HUES48 (cell line): ENCODE results near the gene MYH9.
A peak's percentile ranks its signal among the peaks of the same experiment; 100 is the strongest.
"Not testable (repeated sequence)": the region's sequence is repeated elsewhere in the genome, so short reads cannot be mapped to it uniquely, and the experiment has no call there.

Source experiments
- H3K27ac ChIP-seq: one replicate; pipeline ENCODE4 v1.7.0; 2013; ENCODE audit warnings: low read depth, low read length, inconsistent platforms
- H3K27me3 ChIP-seq: 2 replicates; pipeline ENCODE4 v1.6.1; 2013; ENCODE audit warnings: mild to moderate bottlenecking, low read length; ENCODE audit not compliant: control insufficient read depth, insufficient read depth
- H3K36me3 ChIP-seq: 2 replicates; pipeline ENCODE4 v1.6.1; 2013; ENCODE audit warnings: low read length; ENCODE audit not compliant: control insufficient read depth, insufficient read depth
- H3K4me1 ChIP-seq: 2 replicates; pipeline ENCODE4 v1.6.1; 2013; ENCODE audit warnings: mild to moderate bottlenecking, low read length; ENCODE audit not compliant: control insufficient read depth, insufficient read depth
- H3K4me3 ChIP-seq: 2 replicates; pipeline ENCODE4 v1.5.1; 2013; ENCODE audit warnings: mild to moderate bottlenecking, low read depth, low read length
- H3K9ac ChIP-seq: 2 replicates; pipeline ENCODE4 v1.6.1; 2013; ENCODE audit warnings: mild to moderate bottlenecking, low read depth, low read length, moderate library complexity
- H3K9me3 ChIP-seq: 2 replicates; pipeline ENCODE4 v1.6.1; 2013; ENCODE audit warnings: low read length; ENCODE audit not compliant: control insufficient read depth, insufficient read depth

The MYH9 gene

DNA sequence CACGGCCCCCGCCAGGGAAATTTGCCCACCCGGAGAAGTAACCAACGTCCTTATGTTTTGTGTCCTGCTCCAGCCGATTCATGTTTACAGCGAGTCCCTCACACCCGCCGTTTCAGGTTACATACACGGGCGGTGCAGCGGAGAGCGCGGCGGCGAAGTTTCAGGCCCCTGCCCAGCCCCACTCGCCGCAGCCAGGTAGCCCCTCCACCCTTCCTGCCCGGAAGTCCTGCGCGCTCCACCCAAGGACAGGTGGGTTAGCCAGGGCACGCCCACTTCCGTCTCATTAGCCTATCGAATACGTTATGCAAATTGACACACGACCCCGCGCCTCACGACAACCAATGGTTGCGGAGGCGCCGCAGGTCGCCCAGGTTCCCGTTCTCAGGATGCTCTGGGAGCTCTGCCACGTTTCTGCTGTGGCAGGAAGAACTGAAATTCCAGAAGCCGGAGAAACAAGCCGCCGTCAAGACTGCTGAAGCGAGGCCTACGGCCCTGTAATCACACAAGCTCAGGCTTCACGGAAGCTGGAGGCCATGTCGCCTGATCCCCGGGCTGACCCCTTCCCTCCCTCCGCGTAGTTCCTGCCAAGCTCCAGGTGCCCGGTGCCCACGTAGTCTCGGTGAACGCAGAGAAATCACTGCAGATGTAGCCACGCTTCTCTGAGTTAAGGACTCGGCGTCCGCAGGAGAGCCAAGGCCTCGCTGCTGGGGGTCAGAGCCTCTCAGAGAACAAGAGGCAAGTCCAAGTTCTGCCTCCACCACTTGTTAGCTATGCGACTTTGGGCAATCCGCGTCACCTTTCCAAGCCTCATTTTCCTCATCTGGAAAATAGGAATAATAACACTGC lies 22.4 kb upstream of the MYH9 start:
- Histone ChIP-seq H3K27ac (peak overlapping the region; percentile 99), H3K36me3 (no peaks in the 10 kb centered on the region), H3K9ac (peak overlapping the region; percentile 87), H3K9me3 (no peaks in the 10 kb centered on the region), H3K4me1 (peaks cover 12% of the 10 kb centered on the region), H3K4me3 (peak overlapping the region; percentile 60), H3K27me3 (no peaks in the 10 kb centered on the region)

DNA sequence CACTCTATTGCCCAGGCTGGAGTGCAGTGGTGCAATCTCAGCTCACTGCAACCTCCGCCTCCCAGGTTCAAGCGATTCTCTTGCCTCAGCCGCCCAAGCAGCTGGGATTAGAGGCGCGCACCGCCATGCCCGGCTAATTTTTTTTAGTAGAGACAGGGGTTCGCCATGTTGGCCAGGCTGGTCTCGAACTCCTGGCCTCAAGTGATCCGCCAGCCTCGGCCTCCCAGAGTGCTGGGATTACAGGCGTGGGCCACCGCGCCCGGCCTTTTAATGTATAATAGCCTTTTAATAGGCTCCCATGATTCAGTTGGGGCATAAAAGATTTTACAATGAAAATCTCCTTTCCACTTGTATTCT lies 21.8 kb upstream of the MYH9 start:
- Histone ChIP-seq H3K9ac (peak overlapping the region; percentile 38), H3K4me3 (peak overlapping the region; percentile 54), H3K4me1 (peaks cover 12% of the 10 kb centered on the region), H3K27ac (peak overlapping the region; percentile 91)
- not testable (repeated sequence) for H3K9me3 ChIP-seq, H3K36me3 ChIP-seq, H3K27me3 ChIP-seq

DNA sequence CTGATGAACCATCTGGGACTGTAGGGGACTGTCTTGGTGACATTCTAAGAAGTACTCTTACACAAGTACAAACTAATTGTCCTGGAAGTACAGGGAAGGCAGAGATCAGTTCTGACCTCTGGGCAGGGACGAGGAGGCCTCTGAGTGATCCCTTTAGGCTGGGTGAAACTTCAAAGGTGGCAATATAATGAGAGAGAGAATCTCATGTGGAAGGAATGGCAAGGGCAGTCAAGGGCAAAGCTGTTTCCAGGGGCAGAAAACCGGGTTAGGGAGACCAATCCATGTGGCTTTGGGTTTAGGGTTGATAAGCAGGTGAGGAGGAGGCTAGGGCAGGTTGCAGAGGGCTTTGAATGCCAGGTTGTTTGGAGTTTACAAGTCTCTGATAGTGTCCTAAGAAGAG lies 21.3 kb upstream of the MYH9 start:
- H3K36me3 ChIP-seq, result no peaks in the 10 kb centered on the region
- no peak overlapping the region; the same call in 1 of the 2 replicates for H3K9ac ChIP-seq
- peak overlapping the region; percentile 54; the same call in 1 of the 2 replicates for H3K4me3 ChIP-seq
- H3K27me3 ChIP-seq, result no peaks in the 10 kb centered on the region
- H3K4me1 ChIP-seq, result peaks cover 12% of the 10 kb centered on the region
- H3K27ac ChIP-seq, result no peak overlapping the region
- no peaks in the 10 kb centered on the region for H3K9me3 ChIP-seq

DNA sequence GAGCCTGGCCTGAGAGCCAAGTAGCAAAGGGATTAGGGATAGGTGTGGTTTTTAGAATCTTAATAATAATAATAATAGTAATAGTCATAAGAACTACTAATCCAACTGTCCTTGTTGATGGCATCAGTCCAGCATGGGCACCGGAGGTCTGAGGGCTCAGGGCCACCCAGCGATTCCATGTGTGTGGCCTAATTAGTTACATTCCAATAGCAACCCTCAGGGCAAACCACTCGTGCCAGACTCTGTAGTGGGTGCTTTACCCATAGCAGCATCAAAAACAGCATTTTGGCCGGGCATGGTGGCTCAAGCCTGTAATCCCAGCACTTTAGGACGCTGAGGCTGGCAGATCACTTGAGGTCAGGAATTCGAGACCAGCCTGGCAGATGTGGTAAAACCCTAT lies 19.0 kb upstream of the MYH9 start:
- Histone ChIP-seq H3K27ac (no peak overlapping the region), H3K9ac (no peak overlapping the region), H3K4me1 (peaks cover 12% of the 10 kb centered on the region), H3K4me3 (no peak overlapping the region), H3K9me3 (no peaks in the 10 kb centered on the region), H3K27me3 (no peaks in the 10 kb centered on the region), H3K36me3 (no peaks in the 10 kb centered on the region)

DNA sequence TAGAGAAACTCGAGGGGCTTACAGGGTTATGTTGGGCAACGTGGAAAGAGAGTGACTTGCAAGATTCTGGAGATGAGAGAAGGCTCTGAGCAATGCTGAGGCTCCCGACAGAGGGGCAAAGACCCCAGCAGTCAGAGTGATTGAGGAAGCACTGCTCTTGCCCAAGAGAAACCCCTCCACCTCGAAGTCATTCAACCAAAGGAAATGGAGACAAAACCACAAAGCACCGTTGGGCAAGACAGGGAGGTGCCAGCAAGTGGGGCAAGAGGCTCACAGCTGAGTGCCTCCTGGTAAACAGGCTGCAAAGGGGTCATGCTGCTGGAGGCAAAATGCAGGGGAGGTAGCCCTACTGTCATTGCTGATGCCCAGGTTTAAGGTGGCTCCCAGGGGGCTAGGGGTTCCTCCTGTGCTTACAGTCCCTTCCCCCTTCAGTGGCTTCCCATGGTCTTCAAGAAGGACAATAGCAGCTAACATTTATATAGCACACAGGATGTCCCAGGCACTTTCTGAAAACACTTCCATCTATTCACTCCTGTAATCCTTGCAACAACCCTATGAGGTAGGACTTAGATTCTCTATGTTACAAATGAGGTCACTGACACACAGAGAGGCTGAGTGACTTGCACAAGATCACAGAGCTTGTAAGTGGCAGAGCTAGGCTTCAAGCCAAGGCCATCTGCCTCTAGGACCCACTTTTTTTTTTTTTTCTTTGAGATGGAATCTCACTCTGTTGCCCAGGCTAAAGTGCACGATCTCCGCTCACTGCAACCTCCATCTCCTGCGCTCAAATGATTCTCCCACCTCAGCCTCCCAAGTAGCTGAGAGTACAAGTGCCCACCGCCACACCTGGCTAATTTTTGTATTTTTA lies 18.1 kb upstream of the MYH9 start:
- Histone ChIP-seq H3K4me1 (peaks cover 12% of the 10 kb centered on the region), H3K9ac (no peak overlapping the region), H3K36me3 (no peaks in the 10 kb centered on the region), H3K27ac (no peak overlapping the region), H3K9me3 (no peaks in the 10 kb centered on the region), H3K27me3 (no peaks in the 10 kb centered on the region), H3K4me3 (no peak overlapping the region)

DNA sequence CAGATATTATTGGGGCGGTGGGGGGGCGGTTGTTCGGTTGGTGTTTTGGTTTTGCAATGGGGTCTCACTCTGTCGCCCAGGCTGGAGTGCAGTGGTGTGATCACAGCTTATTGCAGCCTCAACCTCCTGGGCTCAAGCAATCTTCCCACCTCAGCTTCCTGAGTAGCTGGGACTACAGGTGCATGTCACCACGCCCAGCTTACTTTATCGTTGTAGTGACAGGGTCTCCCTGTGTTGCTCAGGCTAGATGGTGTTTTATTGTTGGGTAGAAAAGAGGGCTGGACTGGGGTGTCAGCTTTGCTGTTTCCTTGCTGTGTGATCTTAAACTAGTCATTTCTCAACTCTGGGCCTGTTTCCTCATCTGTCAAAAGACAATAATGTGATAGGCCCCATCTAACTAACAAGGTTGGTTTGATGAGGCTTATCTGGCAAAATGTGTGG lies 17.5 kb upstream of the MYH9 start:
- Histone ChIP-seq H3K4me3 (no peak overlapping the region), H3K27ac (no peak overlapping the region), H3K27me3 (no peaks in the 10 kb centered on the region), H3K36me3 (no peaks in the 10 kb centered on the region), H3K4me1 (peaks cover 5% of the 10 kb centered on the region), H3K9me3 (no peaks in the 10 kb centered on the region), H3K9ac (no peak overlapping the region)

DNA sequence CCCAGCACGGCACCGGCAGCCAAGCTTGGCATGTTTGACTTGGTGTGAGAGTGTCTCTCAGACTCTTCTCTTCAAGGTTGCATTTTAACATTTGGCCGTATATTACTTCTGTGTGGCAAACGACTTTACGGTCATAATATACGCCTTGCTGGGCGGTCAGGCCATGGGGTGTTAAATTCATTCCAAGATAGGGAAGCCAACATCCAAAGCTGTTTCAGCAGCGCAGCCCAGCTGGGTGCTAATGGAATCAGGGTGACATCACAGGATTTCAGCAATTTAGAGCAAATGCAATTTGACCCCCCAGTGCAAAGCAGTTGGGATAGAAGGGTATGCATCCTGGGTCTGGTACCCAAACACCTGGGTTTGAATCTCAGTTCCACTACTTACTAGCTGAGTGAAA lies 16.7 kb upstream of the MYH9 start:
- Histone ChIP-seq H3K9me3 (no peaks in the 10 kb centered on the region), H3K4me1 (peaks cover 5% of the 10 kb centered on the region), H3K4me3 (no peak overlapping the region), H3K27me3 (no peaks in the 10 kb centered on the region), H3K36me3 (no peaks in the 10 kb centered on the region), H3K27ac (no peak overlapping the region), H3K9ac (no peak overlapping the region)

DNA sequence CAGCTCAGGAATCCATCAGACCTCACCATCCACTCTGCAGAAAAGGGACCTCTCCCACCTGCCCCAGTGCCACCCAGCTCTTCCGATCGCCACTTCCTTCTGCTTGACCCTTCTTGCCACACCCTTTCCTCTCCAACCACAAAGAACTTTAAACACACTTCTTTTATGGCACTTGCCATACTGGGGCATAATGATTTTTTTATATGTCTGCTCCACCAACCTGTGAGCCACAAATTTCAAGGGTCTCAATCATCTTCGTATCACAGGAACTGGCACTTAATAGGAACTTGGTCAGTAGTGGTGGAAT lies 11.7 kb upstream of the MYH9 start:
- Histone ChIP-seq H3K4me3 (no peak overlapping the region), H3K9ac (no peak overlapping the region), H3K4me1 (peaks cover 8% of the 10 kb centered on the region), H3K9me3 (no peaks in the 10 kb centered on the region), H3K27me3 (no peaks in the 10 kb centered on the region), H3K27ac (no peak overlapping the region), H3K36me3 (no peaks in the 10 kb centered on the region)

DNA sequence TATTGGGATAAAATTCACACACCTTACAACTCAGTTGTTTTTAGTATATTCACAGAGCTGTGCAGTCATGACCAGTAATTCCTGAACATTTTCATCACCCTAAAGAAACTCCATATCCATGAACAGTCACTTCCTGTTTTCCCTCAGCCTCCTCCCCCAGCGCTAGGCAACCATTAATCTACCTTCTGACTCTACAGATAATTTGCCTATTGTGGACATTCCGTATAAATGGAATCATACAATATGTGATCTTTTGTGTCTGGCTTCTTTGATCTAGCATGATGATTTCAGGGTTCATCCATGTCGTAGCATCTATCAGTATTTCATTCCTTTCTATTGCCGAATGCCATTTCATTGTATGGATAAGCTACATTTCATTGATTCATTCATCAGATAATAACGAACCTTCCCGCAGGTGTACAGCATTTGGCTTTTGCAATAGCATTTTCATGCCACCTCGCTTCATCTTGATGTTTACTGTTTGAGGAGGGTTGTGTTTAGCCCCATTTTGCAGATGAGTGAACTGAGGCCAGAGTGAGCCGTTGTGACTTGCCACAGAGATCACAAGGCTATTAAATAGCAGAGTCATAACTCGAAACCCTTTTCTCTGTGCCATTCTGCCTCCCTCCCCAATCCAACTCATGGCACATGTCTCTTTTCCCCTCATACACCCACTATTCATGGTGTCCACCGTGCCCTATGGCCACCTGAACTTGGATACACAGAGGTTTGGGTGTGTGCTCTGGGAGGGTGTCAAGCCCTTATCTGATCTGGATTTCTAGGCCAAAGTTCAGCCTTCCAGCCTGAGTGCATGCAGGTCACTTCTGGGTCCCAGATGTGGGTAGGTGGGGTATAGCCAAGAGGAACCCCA lies 11.1 kb upstream of the MYH9 start:
- Histone ChIP-seq H3K36me3 (no peaks in the 10 kb centered on the region), H3K9ac (no peak overlapping the region), H3K9me3 (no peaks in the 10 kb centered on the region), H3K4me3 (no peak overlapping the region), H3K27ac (no peak overlapping the region), H3K4me1 (peaks cover 8% of the 10 kb centered on the region), H3K27me3 (no peaks in the 10 kb centered on the region)

DNA sequence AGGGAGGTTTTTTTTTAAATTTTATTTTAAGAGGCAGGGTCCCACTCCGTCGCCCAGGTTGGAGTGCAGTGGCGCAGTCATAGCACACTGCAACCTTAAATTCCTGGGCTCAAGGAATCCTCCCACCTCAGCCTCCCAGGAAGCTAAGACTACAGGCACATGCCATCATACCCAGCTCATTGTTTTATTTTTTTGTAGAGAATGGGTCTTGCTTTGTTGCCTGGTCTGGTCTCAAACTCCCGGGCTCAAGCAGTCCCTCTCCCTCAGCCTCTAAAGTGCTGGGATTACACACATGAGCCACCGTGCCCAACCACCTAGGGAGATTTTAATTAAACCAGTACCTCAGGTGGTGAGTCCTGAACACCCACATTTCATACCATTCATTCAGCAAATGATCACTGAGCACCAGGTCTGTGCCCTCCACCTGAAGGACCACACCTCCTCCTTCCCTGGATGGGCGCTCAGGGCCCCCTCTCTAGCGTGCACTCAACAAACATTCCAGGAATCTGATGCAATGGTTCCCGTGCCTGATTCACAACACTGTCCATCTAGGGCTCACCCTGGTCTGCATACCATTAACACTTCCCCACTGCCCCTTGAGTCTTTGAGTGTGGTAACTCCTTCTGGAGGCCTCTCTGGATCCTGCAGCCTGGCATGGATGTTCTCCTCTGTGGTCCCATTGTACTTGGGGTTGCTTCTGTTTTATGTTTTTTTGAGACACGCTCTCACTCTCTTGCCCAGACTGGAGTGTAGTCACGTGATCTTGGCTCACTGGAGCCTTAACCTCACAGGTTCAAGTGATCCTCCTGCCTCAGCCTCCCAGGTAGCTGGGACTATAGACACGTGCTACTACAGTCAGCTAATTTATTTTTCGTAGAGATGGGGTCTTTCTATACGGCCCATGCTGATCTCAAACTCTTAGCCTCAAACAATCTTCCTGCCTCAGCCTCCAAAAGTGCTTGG lies 9.6 kb upstream of the MYH9 start:
- H3K27ac ChIP-seq, result no peak overlapping the region
- H3K9ac ChIP-seq, result no peak overlapping the region
- no peaks in the 10 kb centered on the region for H3K9me3 ChIP-seq
- H3K4me1 ChIP-seq, result peaks cover 8% of the 10 kb centered on the region
- no peak overlapping the region for H3K4me3 ChIP-seq
- no peaks in the 10 kb centered on the region for H3K36me3 ChIP-seq
- H3K27me3 ChIP-seq, result no peaks in the 10 kb centered on the region
